DND-41 (cell line): ENCODE results near the gene USP34.

Source experiments
- CTCF ChIP-seq: IDR thresholded peaks from 2 replicates; pipeline ENCODE4 v1.5.1; 2012; ENCODE audit warnings: borderline replicate concordance, low read length, moderate library complexity, mild to moderate bottlenecking; ENCODE audit not compliant: poor library complexity, severe bottlenecking; ENCODE audit errors: extremely low read depth
- EZH2 ChIP-seq: IDR thresholded peaks from 3 replicates; pipeline ENCODE4 v1.6.1; 2012; ENCODE audit warnings: borderline replicate concordance, low read depth, mild to moderate bottlenecking, moderate library complexity, low read length, inconsistent platforms; ENCODE audit not compliant: severe bottlenecking

DNA sequence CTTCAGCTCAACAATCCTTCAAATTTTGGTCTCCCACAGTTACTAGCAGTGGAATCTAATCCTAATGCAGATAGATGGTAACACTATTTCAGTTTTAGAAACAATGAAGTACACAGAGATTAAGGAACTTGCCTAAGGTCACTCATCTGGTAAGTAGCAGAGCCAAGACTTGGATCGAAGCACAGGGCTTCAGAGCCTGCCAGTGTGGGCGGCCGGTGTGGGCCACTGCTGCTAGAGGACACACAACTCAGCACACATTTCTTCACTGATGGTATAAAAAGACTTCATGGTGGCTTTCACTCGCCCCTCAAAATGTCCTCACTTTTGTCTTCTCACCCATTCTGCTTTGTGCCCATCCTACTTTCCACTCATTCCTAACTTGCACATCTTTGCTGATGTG, 297.8 kb downstream of the USP34 start:
- no peak for TF ChIP-seq CTCF
- TF ChIP-seq EZH2, result no peak
